Caco-2 (cell line): ENCODE data around the gene FOXP1. TPM values are rescaled to one million over a fixed set of nuclear protein-coding genes. Genes with fewer than 3 reads are reported as not detected.

ENCODE experiments used
- BruUV-seq: library from RNA; stranded (reverse); fragments of 400-500 nt; replicated peaks from 2 replicates; lab custom pipeline; 2021; lab: Mats Ljungman, UMichigan
- CTCF ChIA-PET: fragments of 300-600 bp; sonication (Branson Sonifier 250); formaldehyde crosslinking; loops from one replicate; lab custom pipeline; 2022; ENCODE audit warnings: antibody characterized with exemption; lab: Charles Lee
- POLR2A ChIA-PET: fragments of 300-600 bp; sonication (Branson Sonifier 250); formaldehyde crosslinking; loops from one replicate; lab custom pipeline; 2022; ENCODE audit warnings: antibody characterized with exemption; lab: Charles Lee
- DNase-seq, 2 experiments: peaks; one replicate each; pipeline versions ENCODE4 v3.0.0 to v3.0.0-alpha.2; 2020 to 2022
- H3K27me3 ChIP-seq: replicated peaks from 2 replicates; pipeline ENCODE4 v1.6.0; 2011; ENCODE audit warnings: low read length; ENCODE audit not compliant: control insufficient read depth, insufficient read depth
- H3K36me3 ChIP-seq: 2 replicates; pipeline ENCODE4 v1.5.1; 2011; ENCODE audit warnings: low read length; ENCODE audit not compliant: control insufficient read depth, insufficient read depth
- H3K4me1 ChIP-seq: fragments of 250-450 bp; sonication (Bioruptor Pico); 2 replicates; pipeline ENCODE4 v1.5.1; 2020; ENCODE audit warnings: mild to moderate bottlenecking
- H3K4me3 ChIP-seq: 2 replicates; pipeline ENCODE4 v1.5.1; 2011; ENCODE audit warnings: low read depth, mild to moderate bottlenecking, control low read depth, low read length
- H3K9me3 ChIP-seq: fragments of 250-450 bp; sonication (Bioruptor Pico); 2 replicates; pipeline ENCODE4 v1.5.1; 2020; ENCODE audit warnings: mild to moderate bottlenecking, moderate library complexity
- H3K27ac Mint-ChIP-seq: one replicate; pipeline ENCODE4 v1.8.0; 2022; ENCODE audit warnings: mixed read lengths; ENCODE audit not compliant: unreplicated experiment
- H3K27me3 Mint-ChIP-seq: one replicate; pipeline ENCODE4 v1.8.0; 2022; ENCODE audit warnings: mixed read lengths; ENCODE audit not compliant: insufficient read depth, unreplicated experiment
- H3K36me3 Mint-ChIP-seq: one replicate; pipeline ENCODE4 v1.8.0; 2022; ENCODE audit warnings: mild to moderate bottlenecking, mixed read lengths; ENCODE audit not compliant: insufficient read depth, unreplicated experiment
- H3K4me1 Mint-ChIP-seq: one replicate; pipeline ENCODE4 v1.8.0; 2022; ENCODE audit warnings: low read depth, mixed read lengths; ENCODE audit not compliant: unreplicated experiment
- H3K4me3 Mint-ChIP-seq: one replicate; pipeline ENCODE4 v1.8.0; 2022; ENCODE audit warnings: mild to moderate bottlenecking, moderate library complexity, mixed read lengths; ENCODE audit not compliant: unreplicated experiment
- H3K9me3 Mint-ChIP-seq: one replicate; pipeline ENCODE4 v1.8.0; 2022; ENCODE audit warnings: mixed read lengths; ENCODE audit not compliant: unreplicated experiment
- CTCF ChIP-seq, 2 experiments: fragments of 200-600 bp in 1 of 2; IDR thresholded peaks; 1 replicate in 1 of 2; 2 replicates in 1 of 2; pipeline versions ENCODE4 v1.5.1 to v1.8.0; 2011 to 2022; ENCODE audit warnings: antibody characterized with exemption in 1 of 2, control low read depth in 1 of 2, inconsistent platforms in 1 of 2, low read depth in 1 of 2, low read length in 1 of 2, mild to moderate bottlenecking in 1 of 2, moderate library complexity in 1 of 2; ENCODE audit not compliant: insufficient read depth in 1 of 2, severe bottlenecking in 1 of 2, unreplicated experiment in 1 of 2
- intact Hi-C: fragments of 100-400 bp; cut with micrococcal nuclease; formaldehyde crosslinking; loops from one replicate; pipeline ENCODE4 v1.10.0; 2022; ENCODE audit not compliant: unreplicated experiment
- total RNA-seq: library from RNA; stranded (reverse); gene quantifications from 2 replicates; pipeline ENCODE4 v1.2.3, GENCODE V29; 2022

FOXP1 gene
- total RNA-seq, 1 experiment from 2014 or later: 131 TPM

GRCh38 chr3:71277341-71277740, 306.2 kb downstream of the FOXP1 start:
- Mint-ChIP-seq H3K36me3 (peaks cover 11% of the 10 kb centered on the region), H3K4me3 (no peak overlapping the region), H3K27ac (no peak overlapping the region), H3K27me3 (no peaks in the 10 kb centered on the region), H3K4me1 (peaks cover 26% of the 10 kb centered on the region), H3K9me3 (no peaks in the 10 kb centered on the region)
- ChIA-PET POLR2A (no interaction called here), CTCF (no interaction called here)
- H3K9me3 ChIP-seq: no peaks in the 10 kb centered on the region
- H3K4me1 ChIP-seq: peaks cover 8% of the 10 kb centered on the region; the same call in 1 of the 2 replicates
- intact Hi-C loops: no loop called here
- TF ChIP-seq CTCF (IDR thresholded peaks at IDR 0.05; ENCODE audit: insufficient read depth in 1 of 2, low read depth in 1 of 2, low read length in 1 of 2, severe bottlenecking in 1 of 2, unreplicated experiment in 1 of 2): no peak
- H3K4me3 ChIP-seq: no peak overlapping the region
- H3K36me3 ChIP-seq: no peaks in the 10 kb centered on the region
- no peak for DNase-seq
- BruUV-seq: no TSS peak
- H3K27me3 ChIP-seq: no peaks in the 10 kb centered on the region

GRCh38 chr3:71276531-71276930, 307.0 kb downstream of the FOXP1 start:
- no peaks in the 10 kb centered on the region for H3K9me3 ChIP-seq
- CTCF ChIA-PET: no interaction called here
- H3K4me1 Mint-ChIP-seq: peaks cover 26% of the 10 kb centered on the region

GRCh38 chr3:71273453-71273852, 310.1 kb downstream of the FOXP1 start:
- TF ChIP-seq CTCF (IDR thresholded peaks at IDR 0.05; ENCODE audit: insufficient read depth in 1 of 2, low read depth in 1 of 2, low read length in 1 of 2, severe bottlenecking in 1 of 2, unreplicated experiment in 1 of 2): no peak
- Histone ChIP-seq H3K36me3 (no peaks in the 10 kb centered on the region), H3K4me1 (peaks cover 8% of the 10 kb centered on the region; the same call in 1 of the 2 replicates), H3K9me3 (no peaks in the 10 kb centered on the region), H3K27me3 (no peaks in the 10 kb centered on the region), H3K4me3 (no peak overlapping the region)
- H3K27me3 Mint-ChIP-seq: no peaks in the 10 kb centered on the region
- H3K4me1 Mint-ChIP-seq: peaks cover 33% of the 10 kb centered on the region
- peaks cover 12% of the 10 kb centered on the region for H3K36me3 Mint-ChIP-seq
- no TSS peak for BruUV-seq
- no peaks in the 10 kb centered on the region for H3K9me3 Mint-ChIP-seq
- intact Hi-C loops: no loop called here
- DNase-seq: no peak
- no peak overlapping the region for H3K4me3 Mint-ChIP-seq
- no peak overlapping the region for H3K27ac Mint-ChIP-seq
- POLR2A ChIA-PET: no interaction called here
- CTCF ChIA-PET: no interaction called here

More at GRCh38 chr3:71276531-71276930, 307.0 kb downstream of the FOXP1 start:
- no peaks in the 10 kb centered on the region for H3K27me3 Mint-ChIP-seq
- DNase-seq: no peak
- Histone ChIP-seq H3K4me3 (no peak overlapping the region), H3K4me1 (peaks cover 8% of the 10 kb centered on the region; the same call in 1 of the 2 replicates), H3K27me3 (no peaks in the 10 kb centered on the region), H3K36me3 (no peaks in the 10 kb centered on the region)
- H3K27ac Mint-ChIP-seq: no peak overlapping the region
- no peaks in the 10 kb centered on the region for H3K9me3 Mint-ChIP-seq
- no peak for TF ChIP-seq CTCF (IDR thresholded peaks at IDR 0.05; ENCODE audit: insufficient read depth in 1 of 2, low read depth in 1 of 2, low read length in 1 of 2, severe bottlenecking in 1 of 2, unreplicated experiment in 1 of 2)
- no peak overlapping the region for H3K4me3 Mint-ChIP-seq
- no TSS peak for BruUV-seq
- POLR2A ChIA-PET: no interaction called here
- H3K36me3 Mint-ChIP-seq: peaks cover 11% of the 10 kb centered on the region
- intact Hi-C loops: no loop called here
